Right atrium auricular region (tissue), 2 donors: ENCODE data around the gene PSME3. TPM values are rescaled to one million over a fixed set of nuclear protein-coding genes. Genes with fewer than 3 reads are reported as not detected.

ENCODE experiments used
- DNase-seq: peaks from one replicate; pipeline ENCODE4 v3.0.0-alpha.2; 2019; ENCODE audit warnings: low spot score
- H3K27ac ChIP-seq, 2 donors: fragments of 200-600 bp; sonication (generic); 1 replicate in 1 of 2; 2 replicates in 1 of 2; pipeline ENCODE4 v1.5.1; 2016 to 2019
- H3K27me3 ChIP-seq, 2 donors: fragments of 200-600 bp; sonication (generic); one replicate each; pipeline versions ENCODE4 v1.5.1 to v1.6.0; 2017 to 2019
- H3K36me3 ChIP-seq: fragments of 200-600 bp; sonication (generic); one replicate; pipeline ENCODE4 v1.5.1; 2016
- H3K4me1 ChIP-seq, 2 donors: fragments of 200-600 bp; sonication (generic); one replicate each; pipeline versions ENCODE4 v1.5.1 to v1.6.0; 2017 to 2019
- H3K4me3 ChIP-seq, 2 donors: fragments of 200-600 bp; sonication (generic); 1 replicate in 1 of 2; 2 replicates in 1 of 2; pipeline ENCODE4 v1.5.1; 2017 to 2019; ENCODE audit warnings: mild to moderate bottlenecking in 1 of 2, moderate library complexity in 1 of 2
- H3K9me3 ChIP-seq, 2 donors: fragments of 200-600 bp; sonication (generic); one replicate each; pipeline ENCODE4 v1.5.1; 2019
- CTCF ChIP-seq, 2 donors: fragments of 200-600 bp; sonication (generic); IDR thresholded peaks; one replicate each; pipeline ENCODE4 v1.5.1; 2019; ENCODE audit warnings: antibody characterized with exemption in 2 of 2
- total RNA-seq, 2 donors: library from RNA; depleted of rRNA; stranded (reverse); fragments of >200 nt; gene quantifications; one replicate each; pipeline ENCODE4 v1.1.0, GENCODE V29; 2016

PSME3 gene
- total RNA-seq, 2 donors from 2014 or later, result 63.8 to 66.1 TPM

GRCh38 chr17:42844761-42845555 is 11.8 kb downstream of the PSME3 start:
- peaks cover 53% of the 10 kb centered on the region for H3K36me3 ChIP-seq
- no peak overlapping the region for H3K4me3 ChIP-seq
- peaks cover 0 to 17% of the 10 kb centered on the region in 2 donors for H3K4me1 ChIP-seq
- H3K27ac ChIP-seq, result no peak overlapping the region
- TF ChIP-seq CTCF (IDR thresholded peaks at IDR 0.05), result no peak
- DNase-seq, result no peak
- H3K9me3 ChIP-seq, result no peaks in the 10 kb centered on the region
- no peaks in the 10 kb centered on the region for H3K27me3 ChIP-seq

- H3K27ac ChIP-seq, result no peak overlapping the region
- TF ChIP-seq CTCF (IDR thresholded peaks at IDR 0.05), result no peak
- H3K36me3 ChIP-seq, result peaks cover 47% of the 10 kb centered on the region
- H3K4me3 ChIP-seq, result no peak overlapping the region
- no peak for DNase-seq
- H3K9me3 ChIP-seq, result no peaks in the 10 kb centered on the region
- H3K4me1 ChIP-seq, result peaks cover 0 to 23% of the 10 kb centered on the region in 2 donors
- H3K27me3 ChIP-seq, result no peaks in the 10 kb centered on the region
Measured at GRCh38 chr17:42845556-42845917, 12.3 kb downstream of the PSME3 start.

- TF ChIP-seq CTCF (IDR thresholded peaks at IDR 0.05), result no peak
- Histone ChIP-seq H3K27me3 (no peaks in the 10 kb centered on the region), H3K36me3 (peaks cover 42% of the 10 kb centered on the region), H3K9me3 (no peaks in the 10 kb centered on the region), H3K4me3 (no peak overlapping the region), H3K27ac (peak overlapping the region; percentile 5 to 43), H3K4me1 (peaks cover 0 to 26% of the 10 kb centered on the region in 2 donors)
- peak; percentile 66 for DNase-seq
Measured at GRCh38 chr17:42845918-42846593, 12.9 kb downstream of the PSME3 start.

GRCh38 chr17:42846594-42847280 is 13.5 kb downstream of the PSME3 start:
- Histone ChIP-seq H3K27ac (peak overlapping the region in 1 of 2 donors; percentile 43), H3K36me3 (peaks cover 35% of the 10 kb centered on the region), H3K27me3 (no peaks in the 10 kb centered on the region), H3K9me3 (no peaks in the 10 kb centered on the region), H3K4me3 (no peak overlapping the region), H3K4me1 (peaks cover 0 to 26% of the 10 kb centered on the region in 2 donors)
- DNase-seq, result peak; percentile 82
- TF ChIP-seq CTCF (IDR thresholded peaks at IDR 0.05), result no peak

- TF ChIP-seq CTCF (IDR thresholded peaks at IDR 0.05), result no peak
- no peak overlapping the region for H3K4me3 ChIP-seq
- H3K9me3 ChIP-seq, result no peaks in the 10 kb centered on the region
- no peak for DNase-seq
- H3K27ac ChIP-seq, result no peak overlapping the region
- no peaks in the 10 kb centered on the region for H3K27me3 ChIP-seq
- peaks cover 22% of the 10 kb centered on the region for H3K36me3 ChIP-seq
- peaks cover 0 to 26% of the 10 kb centered on the region in 2 donors for H3K4me1 ChIP-seq
Measured at GRCh38 chr17:42848093-42848492, 14.9 kb downstream of the PSME3 start.
